ENCODE measurements around the gene RSPH6A.

RSPH6A gene

GRCh38 chr19:45821570-45821969 is 6.5 kb upstream of the RSPH6A start:
- peaks cover 0 to 5% of the 10 kb centered on the region in 2 donors for H3K4me1 Mint-ChIP-seq (ENCODE audit: low read depth in 2 of 2)
- DNase-seq (no peak), ATAC-seq (replicated peaks) (no peak)
- H3K27me3 Mint-ChIP-seq, result no peaks in the 10 kb centered on the region
- H3K4me3 Mint-ChIP-seq, result no peak overlapping the region
- no peaks in the 10 kb centered on the region for H3K9me3 Mint-ChIP-seq
- H3K36me3 Mint-ChIP-seq (ENCODE audit: insufficient read depth), result peaks cover 14% of the 10 kb centered on the region
- peak overlapping the region in 1 of 2 donors; percentile 41 for H3K27ac Mint-ChIP-seq

GRCh38 chr19:45821103-45821521 is 6.0 kb upstream of the RSPH6A start:
- DNase-seq (no peak), ATAC-seq (replicated peaks) (no peak)
- Mint-ChIP-seq H3K27me3 (no peaks in the 10 kb centered on the region), H3K9me3 (no peaks in the 10 kb centered on the region), H3K4me3 (no peak overlapping the region), H3K27ac (peak overlapping the region in 1 of 2 donors; percentile 41), H3K4me1 (ENCODE audit: low read depth in 2 of 2) (peaks cover 0 to 5% of the 10 kb centered on the region in 2 donors), H3K36me3 (ENCODE audit: insufficient read depth) (peaks cover 14% of the 10 kb centered on the region)

DNA sequence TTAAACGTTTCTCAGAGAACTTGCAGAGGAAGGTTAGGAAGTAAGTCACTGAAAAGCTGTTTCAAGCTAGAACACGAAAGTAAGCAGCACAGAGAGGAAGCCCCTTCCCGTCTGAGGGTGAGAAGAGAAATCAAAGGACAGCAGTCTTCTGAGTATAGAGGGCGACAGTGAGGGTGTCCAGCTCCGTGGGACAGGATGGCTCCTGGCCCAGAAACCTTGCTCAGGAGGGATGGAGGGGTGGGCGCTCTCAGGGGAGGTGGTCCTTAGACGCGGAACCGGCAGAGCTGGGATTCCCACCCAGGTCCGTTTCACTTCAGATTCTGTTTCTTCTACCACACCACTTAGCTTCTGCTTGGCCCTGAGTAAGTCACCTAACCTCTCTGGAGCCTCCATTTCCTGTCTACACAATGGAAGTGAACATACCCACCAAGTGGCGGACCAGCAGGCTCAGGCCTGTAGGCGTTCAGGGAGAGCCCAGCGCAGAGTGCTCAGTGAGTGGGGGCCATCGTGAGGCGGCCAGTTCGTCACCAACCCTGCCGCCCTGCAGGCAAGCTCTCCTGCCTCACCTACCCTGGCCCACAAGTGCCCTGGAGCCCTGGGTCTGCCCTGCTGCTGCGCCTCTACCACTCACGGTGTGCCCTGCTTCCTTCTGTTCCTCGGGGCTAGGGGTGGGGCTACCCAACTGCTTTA is 5.5 kb upstream of the RSPH6A start:
- H3K4me1 Mint-ChIP-seq (ENCODE audit: low read depth in 2 of 2), result peaks cover 0 to 5% of the 10 kb centered on the region in 2 donors
- peaks cover 14% of the 10 kb centered on the region for H3K36me3 Mint-ChIP-seq (ENCODE audit: insufficient read depth)
- H3K4me3 Mint-ChIP-seq, result no peak overlapping the region
- DNase-seq, result no peak
- no peaks in the 10 kb centered on the region for H3K27me3 Mint-ChIP-seq
- ATAC-seq (replicated peaks), result no peak
- no peak overlapping the region for H3K27ac Mint-ChIP-seq
- no peaks in the 10 kb centered on the region for H3K9me3 Mint-ChIP-seq

DNA sequence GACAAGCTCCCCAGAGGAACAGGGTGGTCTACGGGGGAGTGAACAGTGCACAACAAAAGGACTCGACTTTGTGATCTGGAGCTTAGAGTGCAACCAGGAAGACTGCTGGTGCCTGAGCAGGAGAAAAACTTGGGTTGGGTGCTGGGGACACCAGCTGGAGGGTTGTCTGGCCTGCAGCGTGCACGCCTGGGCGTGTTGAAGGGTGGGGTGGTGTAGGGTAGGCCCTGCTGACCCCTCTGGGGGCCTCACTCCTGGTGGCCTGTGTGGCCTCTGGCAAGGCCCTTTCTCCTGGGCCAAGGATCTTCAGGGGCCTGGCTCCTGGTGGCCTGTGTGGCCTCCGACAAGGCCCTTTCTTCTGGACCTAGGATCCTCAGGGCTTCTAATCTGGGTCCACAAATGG is 4.7 kb upstream of the RSPH6A start:
- H3K27ac Mint-ChIP-seq, result peak overlapping the region in 1 of 2 donors; percentile 20
- DNase-seq (no peak), ATAC-seq (replicated peaks) (no peak)
- no peak overlapping the region for H3K4me3 Mint-ChIP-seq
- no peaks in the 10 kb centered on the region for H3K27me3 Mint-ChIP-seq
- H3K36me3 Mint-ChIP-seq (ENCODE audit: insufficient read depth), result peaks cover 14% of the 10 kb centered on the region
- no peaks in the 10 kb centered on the region for H3K9me3 Mint-ChIP-seq
- peaks cover 0 to 5% of the 10 kb centered on the region in 2 donors for H3K4me1 Mint-ChIP-seq (ENCODE audit: low read depth in 2 of 2)

GRCh38 chr19:45817725-45818301 is 2.7 kb upstream of the RSPH6A start:
- H3K9me3 Mint-ChIP-seq, result no peaks in the 10 kb centered on the region
- no peaks in the 10 kb centered on the region for H3K27me3 Mint-ChIP-seq
- H3K36me3 Mint-ChIP-seq (ENCODE audit: insufficient read depth), result peaks cover 18% of the 10 kb centered on the region
- ATAC-seq (replicated peaks) (peak; percentile 10), DNase-seq (no peak)
- H3K27ac Mint-ChIP-seq, result peak overlapping the region in 1 of 2 donors; percentile 49
- H3K4me3 Mint-ChIP-seq, result no peak overlapping the region
- peaks cover 0 to 4% of the 10 kb centered on the region in 2 donors for H3K4me1 Mint-ChIP-seq (ENCODE audit: low read depth in 2 of 2)

- H3K27ac Mint-ChIP-seq, result peak overlapping the region in 1 of 2 donors; percentile 49
- H3K4me3 Mint-ChIP-seq, result no peak overlapping the region
- peak; percentile 100 for ATAC-seq (replicated peaks)
These were observed 2.1 kb upstream of the RSPH6A start for GRCh38 chr19:45817010-45817724.

DNA sequence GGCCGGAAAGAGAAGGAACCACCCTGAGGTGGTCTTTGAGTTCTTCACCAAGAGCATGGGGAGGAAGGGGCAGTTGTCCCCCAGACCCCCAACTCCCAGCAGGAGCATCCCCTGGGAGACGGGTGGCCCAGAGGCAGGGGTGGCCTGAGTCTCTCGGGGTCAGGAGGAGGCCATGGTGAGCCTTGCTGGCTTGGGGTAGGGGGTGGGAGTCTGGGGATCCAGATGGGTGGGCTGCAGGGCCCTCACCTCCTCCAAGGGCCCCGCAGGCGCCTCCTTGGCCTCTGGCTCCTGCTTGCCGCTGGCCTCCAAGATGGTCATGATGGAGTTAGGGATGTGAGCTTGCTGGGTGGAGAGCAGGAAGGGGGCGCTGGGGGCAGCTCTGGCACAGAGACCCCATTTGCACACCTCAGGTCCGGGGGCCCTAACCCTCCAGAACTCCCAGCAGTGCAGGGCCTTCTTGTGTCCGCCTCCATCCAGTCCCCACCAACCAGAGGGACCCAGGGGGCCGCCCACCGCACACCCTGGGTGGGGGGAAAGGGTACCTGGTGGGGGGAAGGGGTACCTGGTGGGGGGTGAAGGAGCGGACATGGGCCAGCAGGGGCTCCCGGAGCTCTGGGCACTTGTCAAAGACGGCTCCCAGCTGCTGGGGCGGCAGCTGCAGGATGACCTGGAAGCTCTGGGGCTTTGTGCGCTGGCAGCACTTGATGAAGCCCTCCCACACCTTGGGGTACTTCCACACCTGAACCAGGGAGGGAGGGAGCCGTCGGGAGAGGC is 1.3 kb upstream of the RSPH6A start:
- H3K4me1 Mint-ChIP-seq (ENCODE audit: low read depth in 2 of 2), result peaks cover 0 to 4% of the 10 kb centered on the region in 2 donors
- H3K27ac Mint-ChIP-seq, result no peak overlapping the region
- DNase-seq, result no peak
- H3K36me3 Mint-ChIP-seq (ENCODE audit: insufficient read depth), result peaks cover 18% of the 10 kb centered on the region
- no peak for ATAC-seq (replicated peaks)
- H3K27me3 Mint-ChIP-seq, result no peaks in the 10 kb centered on the region
- no peaks in the 10 kb centered on the region for H3K9me3 Mint-ChIP-seq
- no peak overlapping the region for H3K4me3 Mint-ChIP-seq

More at GRCh38 chr19:45817010-45817724, 2.1 kb upstream of the RSPH6A start:
- peaks cover 0 to 4% of the 10 kb centered on the region in 2 donors for H3K4me1 Mint-ChIP-seq (ENCODE audit: low read depth in 2 of 2)
- H3K36me3 Mint-ChIP-seq (ENCODE audit: insufficient read depth), result peaks cover 18% of the 10 kb centered on the region
- H3K27me3 Mint-ChIP-seq, result no peaks in the 10 kb centered on the region
- peak; percentile 96 for DNase-seq
- no peaks in the 10 kb centered on the region for H3K9me3 Mint-ChIP-seq

- ATAC-seq (replicated peaks), result no peak
These were observed 541 bp upstream of the RSPH6A start for GRCh38 chr19:45815481-45816216.

GRCh38 chr19:45814166-45814780 is 835 bp downstream of the RSPH6A start:
- H3K36me3 Mint-ChIP-seq (ENCODE audit: insufficient read depth), result peaks cover 19% of the 10 kb centered on the region
- H3K27ac Mint-ChIP-seq, result no peak overlapping the region
- H3K4me3 Mint-ChIP-seq, result no peak overlapping the region
- H3K9me3 Mint-ChIP-seq, result no peaks in the 10 kb centered on the region
- no peaks in the 10 kb centered on the region for H3K27me3 Mint-ChIP-seq
- no peak for ATAC-seq (replicated peaks)
- H3K4me1 Mint-ChIP-seq (ENCODE audit: low read depth in 2 of 2), result peaks cover 0 to 2% of the 10 kb centered on the region in 2 donors
- no peak for DNase-seq

More at GRCh38 chr19:45815481-45816216, 541 bp upstream of the RSPH6A start:
- DNase-seq, result no peak
- no peaks in the 10 kb centered on the region for H3K9me3 Mint-ChIP-seq
- peaks cover 19% of the 10 kb centered on the region for H3K36me3 Mint-ChIP-seq (ENCODE audit: insufficient read depth)
- H3K27me3 Mint-ChIP-seq, result no peaks in the 10 kb centered on the region
- no peak overlapping the region for H3K4me3 Mint-ChIP-seq
- H3K27ac Mint-ChIP-seq, result no peak overlapping the region
- peaks cover 0 to 2% of the 10 kb centered on the region in 2 donors for H3K4me1 Mint-ChIP-seq (ENCODE audit: low read depth in 2 of 2)

DNA sequence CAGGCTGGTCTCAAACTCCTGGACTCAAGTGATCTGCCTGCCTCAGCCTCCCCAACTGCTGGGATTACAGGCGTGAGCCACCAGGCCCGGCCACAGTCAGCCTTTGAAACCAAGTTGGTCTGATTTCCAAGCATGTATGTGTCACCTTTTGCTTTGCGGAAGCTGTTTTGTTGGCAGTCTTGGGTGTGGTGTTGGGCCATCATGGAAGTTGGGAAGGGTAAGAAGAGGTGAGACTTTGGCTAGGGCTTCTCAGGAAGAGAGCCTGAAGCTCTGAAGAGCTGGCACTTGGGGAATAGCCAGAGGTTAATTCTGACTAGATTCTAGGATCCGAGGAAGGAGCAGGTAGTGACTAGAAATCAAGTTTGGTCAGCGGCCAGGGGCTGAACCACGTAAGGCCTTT is 2.8 kb downstream of the RSPH6A start:
- H3K9me3 Mint-ChIP-seq, result no peaks in the 10 kb centered on the region
- ATAC-seq (replicated peaks), result no peak
- no peak for DNase-seq
- H3K36me3 Mint-ChIP-seq (ENCODE audit: insufficient read depth), result peaks cover 14% of the 10 kb centered on the region
- H3K27me3 Mint-ChIP-seq, result no peaks in the 10 kb centered on the region
- no peak overlapping the region for H3K27ac Mint-ChIP-seq
- H3K4me1 Mint-ChIP-seq (ENCODE audit: low read depth in 2 of 2), result peaks cover 0 to 2% of the 10 kb centered on the region in 2 donors
- H3K4me3 Mint-ChIP-seq, result no peak overlapping the region

GRCh38 chr19:45809643-45810159 is 5.4 kb downstream of the RSPH6A start:
- H3K9me3 Mint-ChIP-seq, result no peaks in the 10 kb centered on the region
- ATAC-seq (replicated peaks), result no peak
- H3K36me3 Mint-ChIP-seq (ENCODE audit: insufficient read depth), result peaks cover 9% of the 10 kb centered on the region
- H3K4me1 Mint-ChIP-seq (ENCODE audit: low read depth in 2 of 2), result no peaks in the 10 kb centered on the region
- no peak for DNase-seq
- no peak overlapping the region for H3K4me3 Mint-ChIP-seq
- H3K27me3 Mint-ChIP-seq, result no peaks in the 10 kb centered on the region
- H3K27ac Mint-ChIP-seq, result no peak overlapping the region

GRCh38 chr19:45805719-45806118 is 9.4 kb downstream of the RSPH6A start:
- Mint-ChIP-seq H3K4me3 (no peak overlapping the region), H3K36me3 (ENCODE audit: insufficient read depth) (peaks cover 3% of the 10 kb centered on the region), H3K4me1 (ENCODE audit: low read depth in 2 of 2) (no peaks in the 10 kb centered on the region), H3K27ac (no peak overlapping the region), H3K9me3 (no peaks in the 10 kb centered on the region), H3K27me3 (peaks cover 10 to 14% of the 10 kb centered on the region in 2 donors)
- no peak for ATAC-seq (replicated peaks)
- DNase-seq, result no peak
